COLO829 (cell line): Measurements from ENCODE around the gene CLIC6.
A peak's percentile ranks its signal among the peaks of the same experiment; 100 is the strongest.
"Not testable (repeated sequence)": the region's sequence is repeated elsewhere in the genome, so short reads cannot be mapped to it uniquely, and the experiment has no call there.

ENCODE experiments used
- DNase-seq: peaks from one replicate; pipeline ENCODE4 v3.0.0; 2012; ENCODE audit warnings: low spot score

CLIC6 gene

GRCh38 chr21:34653522-34653921, 15.3 kb upstream of the CLIC6 start:
- no peak for DNase-seq

- DNase-seq, result no peak
These were observed 6.9 kb upstream of the CLIC6 start for GRCh38 chr21:34661848-34662247.

GRCh38 chr21:34667761-34668160, 1.0 kb upstream of the CLIC6 start:
- no peak for DNase-seq

- DNase-seq, result no peak
These were observed 520 bp downstream of the CLIC6 start for GRCh38 chr21:34669149-34669879.

- DNase-seq, result not testable (repeated sequence)
These were observed 1.1 kb downstream of the CLIC6 start for GRCh38 chr21:34669880-34670219.

- DNase-seq, result no peak
These were observed 1.6 kb downstream of the CLIC6 start for GRCh38 chr21:34670220-34670961.

GRCh38 chr21:34670962-34671348, 2.2 kb downstream of the CLIC6 start:
- no peak for DNase-seq

GRCh38 chr21:34671462-34671861, 2.7 kb downstream of the CLIC6 start:
- DNase-seq, result no peak

- no peak for DNase-seq
These were observed 3.1 kb downstream of the CLIC6 start for GRCh38 chr21:34671891-34672290.

- DNase-seq, result no peak
These were observed 4.2 kb downstream of the CLIC6 start for GRCh38 chr21:34673006-34673405.

- no peak for DNase-seq
These were observed 5.7 kb downstream of the CLIC6 start for GRCh38 chr21:34674468-34674867.

GRCh38 chr21:34675871-34676270, 7.1 kb downstream of the CLIC6 start:
- DNase-seq, result no peak

GRCh38 chr21:34679051-34679450, 10.3 kb downstream of the CLIC6 start:
- no peak for DNase-seq

- DNase-seq, result no peak
These were observed 15.5 kb downstream of the CLIC6 start for GRCh38 chr21:34684174-34684876.

GRCh38 chr21:34687065-34687464, 18.3 kb downstream of the CLIC6 start:
- DNase-seq, result peak; percentile 33

- no peak for DNase-seq
These were observed 19.0 kb downstream of the CLIC6 start for GRCh38 chr21:34687745-34688144.

- DNase-seq, result peak; percentile 30
These were observed 19.4 kb downstream of the CLIC6 start for GRCh38 chr21:34688145-34688544.

GRCh38 chr21:34688715-34689114, 19.9 kb downstream of the CLIC6 start:
- no peak for DNase-seq

- no peak for DNase-seq
These were observed 21.4 kb downstream of the CLIC6 start for GRCh38 chr21:34690041-34690792.

- no peak for DNase-seq
These were observed 22.0 kb downstream of the CLIC6 start for GRCh38 chr21:34690793-34691175.

- no peak for DNase-seq
These were observed 22.7 kb downstream of the CLIC6 start for GRCh38 chr21:34691390-34692032.

- DNase-seq, result no peak
These were observed 23.7 kb downstream of the CLIC6 start for GRCh38 chr21:34692458-34693020.
